HG03045 (cell line): ENCODE data around the gene ARL5C.
"Not testable (repeated sequence)": the region's sequence is repeated elsewhere in the genome, so short reads cannot be mapped to it uniquely, and the experiment has no call there.

Experiments used
- ATAC-seq: cut with Tn5 transposase; IDR thresholded peaks from one replicate; pipeline ENCODE4 v1.9.1; 2021; ENCODE audit warnings: mild to moderate bottlenecking, moderate library complexity; ENCODE audit not compliant: unreplicated experiment

Gene ARL5C

GRCh38 chr17:39168503-39168902, 2.5 kb upstream of the ARL5C start:
- not testable (repeated sequence) for ATAC-seq

GRCh38 chr17:39167476-39167875, 1.5 kb upstream of the ARL5C start:
- no peak for ATAC-seq

GRCh38 chr17:39166437-39167335, 725 bp upstream of the ARL5C start:
- ATAC-seq, result no peak

GRCh38 chr17:39165178-39165840, 652 bp downstream of the ARL5C start:
- no peak for ATAC-seq

- ATAC-seq, result peak; percentile 65
Observed at GRCh38 chr17:39164675-39165143, 1.3 kb downstream of the ARL5C start.

- no peak for ATAC-seq
Observed at GRCh38 chr17:39161962-39162361, 4.0 kb downstream of the ARL5C start.

- ATAC-seq, result no peak
Observed at GRCh38 chr17:39158623-39159022, 7.3 kb downstream of the ARL5C start.

- no peak for ATAC-seq
Observed at GRCh38 chr17:39156491-39156890, 9.5 kb downstream of the ARL5C start.

- no peak for ATAC-seq
Observed at GRCh38 chr17:39155654-39156053, 10.3 kb downstream of the ARL5C start.

GRCh38 chr17:39153599-39154051, 12.3 kb downstream of the ARL5C start:
- ATAC-seq, result peak; percentile 40

GRCh38 chr17:39151943-39152818, 13.8 kb downstream of the ARL5C start:
- ATAC-seq, result no peak

GRCh38 chr17:39151150-39151942, 14.6 kb downstream of the ARL5C start, which contains the start of gene PLXDC1:
PLXDC1 (minus strand) TSS chr17:39151637; CDS start chr17:39151437, 200 bp downstream.
- ATAC-seq, result no peak

- no peak for ATAC-seq
Observed at GRCh38 chr17:39150795-39151149, 15.2 kb downstream of the ARL5C start.

GRCh38 chr17:39150104-39150634, 15.8 kb downstream of the ARL5C start:
- no peak for ATAC-seq

GRCh38 chr17:39147221-39148185, 18.5 kb downstream of the ARL5C start:
- no peak for ATAC-seq

GRCh38 chr17:39146273-39146672, 19.7 kb downstream of the ARL5C start:
- ATAC-seq, result no peak

GRCh38 chr17:39145143-39145542, 20.8 kb downstream of the ARL5C start:
- ATAC-seq, result no peak

GRCh38 chr17:39144416-39144840, 21.5 kb downstream of the ARL5C start:
- no peak for ATAC-seq
